ENCODE measurements around the gene CA7. TPM values are rescaled to one million over a fixed set of nuclear protein-coding genes. Genes with fewer than 3 reads are reported as not detected.

The CA7 gene
- total and polyA plus RNA-seq, 10 donors = not detected

GRCh38 chr16:66847533-66848067 is 3.4 kb downstream of the CA7 start:
- Histone ChIP-seq H3K4me3 (no peak overlapping the region), H3K27me3 (replicated peaks in 1 of 7) (peaks cover 8 to 57% (median 26%) of the 10 kb centered on the region in 7 donors), H3K4me1 (peaks cover 7 to 16% (median 13%) of the 10 kb centered on the region in 6 donors), H3K9me3 (no peaks in the 10 kb centered on the region), H3K36me3 (no peaks in the 10 kb centered on the region), H3K27ac (no peak overlapping the region)
- intact Hi-C loops (cut with DNase I; ENCODE audit: low total_unique reads) = no loop called here
- 72 to 79% (median 78%) methylated on average over 6 of the region's 6 CpGs for WGBS, 5 donors
- TF ChIP-seq POLR2A (IDR thresholded peaks at IDR 0.05) (no peak), POLR2AphosphoS5 (IDR thresholded peaks at IDR 0.05) (no peak)
- TF ChIP-seq, protein P1, sequence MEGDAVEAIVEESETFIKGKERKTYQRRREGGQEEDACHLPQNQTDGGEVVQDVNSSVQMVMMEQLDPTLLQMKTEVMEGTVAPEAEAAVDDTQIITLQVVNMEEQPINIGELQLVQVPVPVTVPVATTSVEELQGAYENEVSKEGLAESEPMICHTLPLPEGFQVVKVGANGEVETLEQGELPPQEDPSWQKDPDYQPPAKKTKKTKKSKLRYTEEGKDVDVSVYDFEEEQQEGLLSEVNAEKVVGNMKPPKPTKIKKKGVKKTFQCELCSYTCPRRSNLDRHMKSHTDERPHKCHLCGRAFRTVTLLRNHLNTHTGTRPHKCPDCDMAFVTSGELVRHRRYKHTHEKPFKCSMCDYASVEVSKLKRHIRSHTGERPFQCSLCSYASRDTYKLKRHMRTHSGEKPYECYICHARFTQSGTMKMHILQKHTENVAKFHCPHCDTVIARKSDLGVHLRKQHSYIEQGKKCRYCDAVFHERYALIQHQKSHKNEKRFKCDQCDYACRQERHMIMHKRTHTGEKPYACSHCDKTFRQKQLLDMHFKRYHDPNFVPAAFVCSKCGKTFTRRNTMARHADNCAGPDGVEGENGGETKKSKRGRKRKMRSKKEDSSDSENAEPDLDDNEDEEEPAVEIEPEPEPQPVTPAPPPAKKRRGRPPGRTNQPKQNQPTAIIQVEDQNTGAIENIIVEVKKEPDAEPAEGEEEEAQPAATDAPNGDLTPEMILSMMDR (IDR thresholded peaks at IDR 0.05 in 8 of 11, conservative IDR thresholded peaks at IDR 0.05 in 3 of 11) = no peak
- no peak for DNase-seq

DNA sequence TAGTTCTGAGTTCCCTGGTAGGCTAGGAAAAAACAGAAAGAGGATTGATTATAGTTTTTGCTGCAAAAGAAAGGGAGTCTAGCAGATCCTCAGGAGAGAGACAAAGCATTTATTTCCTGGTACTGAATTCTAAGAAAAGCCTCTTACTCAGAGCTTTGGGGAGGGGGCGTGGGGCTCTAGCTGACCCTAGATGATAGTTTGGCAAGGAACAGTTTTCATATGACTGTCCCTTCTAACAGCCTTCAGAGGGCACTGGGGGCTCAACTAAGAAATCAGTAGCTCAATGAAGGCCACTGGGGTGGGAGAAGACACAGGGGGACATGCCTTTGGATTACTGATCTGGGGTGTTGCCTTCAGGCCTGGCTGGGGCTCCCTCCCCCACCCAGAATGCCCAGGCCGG is 4.0 kb downstream of the CA7 start:
- peaks cover 7 to 16% (median 13%) of the 10 kb centered on the region in 6 donors for H3K4me1 ChIP-seq
- 57 to 91% (median 78%) methylated on average over 2 of the region's 2 CpGs for WGBS, 5 donors
- no peak overlapping the region for H3K27ac ChIP-seq
- intact Hi-C loops (cut with DNase I; ENCODE audit: low total_unique reads) = no loop called here
- H3K4me3 ChIP-seq = no peak overlapping the region
- H3K9me3 ChIP-seq = no peaks in the 10 kb centered on the region
- H3K27me3 ChIP-seq (replicated peaks in 1 of 7) = peaks cover 8 to 53% (median 26%) of the 10 kb centered on the region in 7 donors
- TF ChIP-seq POLR2AphosphoS5 (IDR thresholded peaks at IDR 0.05) = no peak
- TF ChIP-seq, protein P1 (IDR thresholded peaks at IDR 0.05 in 8 of 11, conservative IDR thresholded peaks at IDR 0.05 in 3 of 11) = no peak
- TF ChIP-seq POLR2A (IDR thresholded peaks at IDR 0.05) = no peak
- DNase-seq = no peak
- no peaks in the 10 kb centered on the region for H3K36me3 ChIP-seq

GRCh38 chr16:66849021-66849420 is 4.8 kb downstream of the CA7 start:
- Histone ChIP-seq H3K4me3 (no peak overlapping the region), H3K4me1 (peaks cover 7 to 13% (median 11%) of the 10 kb centered on the region in 6 donors), H3K9me3 (no peaks in the 10 kb centered on the region), H3K27ac (no peak overlapping the region), H3K27me3 (replicated peaks in 1 of 7) (peaks cover 8 to 45% (median 21%) of the 10 kb centered on the region in 7 donors), H3K36me3 (no peaks in the 10 kb centered on the region)
- TF ChIP-seq, protein P1 (IDR thresholded peaks at IDR 0.05 in 8 of 11, conservative IDR thresholded peaks at IDR 0.05 in 3 of 11) = no peak
- TF ChIP-seq POLR2AphosphoS5 (IDR thresholded peaks at IDR 0.05) (no peak), POLR2A (IDR thresholded peaks at IDR 0.05) (no peak)
- no peak for DNase-seq
- intact Hi-C loops (cut with DNase I; ENCODE audit: low total_unique reads) = no loop called here
- 85 to 100% (median 91%) methylated on average over 1 to 2 of the region's 2 CpGs for WGBS, 5 donors

DNA sequence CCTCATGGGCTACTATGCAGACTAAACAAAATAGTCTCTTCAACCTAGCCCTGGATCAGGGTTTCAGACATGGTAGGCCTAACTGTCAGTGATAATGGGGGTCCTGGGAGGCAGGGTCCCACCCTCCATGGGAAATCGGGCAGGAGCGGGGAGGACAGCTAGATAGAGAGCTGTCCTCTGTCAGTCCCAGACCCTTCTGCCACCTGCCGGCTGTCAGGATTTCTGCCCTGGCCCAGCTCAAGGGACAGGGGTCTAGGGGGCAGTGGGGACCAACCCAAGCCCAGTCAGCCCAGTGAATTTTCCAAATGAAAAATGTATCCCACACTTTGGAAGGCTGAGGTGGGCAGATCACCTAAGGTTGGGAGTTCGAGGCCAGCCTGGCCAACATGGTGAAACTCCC is 5.3 kb downstream of the CA7 start:
- H3K9me3 ChIP-seq = no peaks in the 10 kb centered on the region
- TF ChIP-seq, protein P1 (IDR thresholded peaks at IDR 0.05 in 8 of 11, conservative IDR thresholded peaks at IDR 0.05 in 3 of 11) = no peak
- no peak for TF ChIP-seq POLR2AphosphoS5 (IDR thresholded peaks at IDR 0.05)
- TF ChIP-seq POLR2A (IDR thresholded peaks at IDR 0.05) = no peak
- H3K4me1 ChIP-seq = peaks cover 4 to 8% (median 6%) of the 10 kb centered on the region in 6 donors
- intact Hi-C loops (cut with DNase I; ENCODE audit: low total_unique reads) = no loop called here
- H3K27me3 ChIP-seq (replicated peaks in 1 of 7) = peaks cover 8 to 39% (median 16%) of the 10 kb centered on the region in 7 donors
- 85 to 90% (median 87%) methylated on average over 1 to 4 of the region's 4 CpGs for WGBS, 5 donors
- H3K36me3 ChIP-seq = no peaks in the 10 kb centered on the region
- no peak overlapping the region for H3K27ac ChIP-seq
- no peak overlapping the region for H3K4me3 ChIP-seq
- DNase-seq = no peak
